Esophagus muscularis mucosa (tissue), 3 donors: ENCODE data around the gene HOATZ.

Experiments used
- EP300 ChIP-seq: sonication (generic); formaldehyde crosslinking; IDR thresholded peaks from one replicate; pipeline ENCODE4 v1.6.1; 2017; ENCODE audit warnings: antibody characterized with exemption
- TF ChIP-seq, protein P1 (sequence below), 3 experiments: fragments of 200-600 bp in 2 of 3; fragments of 450-650 bp in 1 of 3; sonication (generic) in 2 of 3; IDR thresholded peaks; one replicate each; pipeline ENCODE4 v1.5.1; 2017 to 2019; ENCODE audit warnings: antibody characterized with exemption in 3 of 3, mild to moderate bottlenecking in 2 of 3, moderate library complexity in 1 of 3

GRCh38 chr11:111531687-111532364 is 17.2 kb downstream of the HOATZ start:
- TF ChIP-seq, protein P1, sequence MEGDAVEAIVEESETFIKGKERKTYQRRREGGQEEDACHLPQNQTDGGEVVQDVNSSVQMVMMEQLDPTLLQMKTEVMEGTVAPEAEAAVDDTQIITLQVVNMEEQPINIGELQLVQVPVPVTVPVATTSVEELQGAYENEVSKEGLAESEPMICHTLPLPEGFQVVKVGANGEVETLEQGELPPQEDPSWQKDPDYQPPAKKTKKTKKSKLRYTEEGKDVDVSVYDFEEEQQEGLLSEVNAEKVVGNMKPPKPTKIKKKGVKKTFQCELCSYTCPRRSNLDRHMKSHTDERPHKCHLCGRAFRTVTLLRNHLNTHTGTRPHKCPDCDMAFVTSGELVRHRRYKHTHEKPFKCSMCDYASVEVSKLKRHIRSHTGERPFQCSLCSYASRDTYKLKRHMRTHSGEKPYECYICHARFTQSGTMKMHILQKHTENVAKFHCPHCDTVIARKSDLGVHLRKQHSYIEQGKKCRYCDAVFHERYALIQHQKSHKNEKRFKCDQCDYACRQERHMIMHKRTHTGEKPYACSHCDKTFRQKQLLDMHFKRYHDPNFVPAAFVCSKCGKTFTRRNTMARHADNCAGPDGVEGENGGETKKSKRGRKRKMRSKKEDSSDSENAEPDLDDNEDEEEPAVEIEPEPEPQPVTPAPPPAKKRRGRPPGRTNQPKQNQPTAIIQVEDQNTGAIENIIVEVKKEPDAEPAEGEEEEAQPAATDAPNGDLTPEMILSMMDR (IDR thresholded peaks at IDR 0.05), result no peak
- no peak for TF ChIP-seq EP300
